ENCODE results near the gene OTOR.

The OTOR gene

DNA sequence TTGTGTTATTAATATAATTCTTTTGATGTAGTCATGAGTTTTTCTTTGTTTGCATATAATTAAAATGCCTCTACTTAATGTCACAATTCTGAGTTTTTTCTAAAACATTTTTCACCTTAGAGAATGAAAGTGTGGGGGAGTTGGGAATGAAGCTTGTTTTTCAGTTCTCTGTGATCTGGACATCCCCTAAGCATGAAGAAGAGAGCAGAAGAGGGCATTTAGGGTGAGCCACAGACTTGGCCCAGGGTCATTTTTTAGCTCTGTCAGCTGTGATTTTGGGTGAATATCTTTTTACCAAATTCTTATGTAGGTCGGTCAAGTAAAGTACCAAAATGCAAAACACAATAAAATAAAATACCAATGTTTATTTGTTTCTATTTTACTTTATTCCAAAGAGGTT lies 3.9 kb downstream of the OTOR start:
- DNase-seq = no peak

DNA sequence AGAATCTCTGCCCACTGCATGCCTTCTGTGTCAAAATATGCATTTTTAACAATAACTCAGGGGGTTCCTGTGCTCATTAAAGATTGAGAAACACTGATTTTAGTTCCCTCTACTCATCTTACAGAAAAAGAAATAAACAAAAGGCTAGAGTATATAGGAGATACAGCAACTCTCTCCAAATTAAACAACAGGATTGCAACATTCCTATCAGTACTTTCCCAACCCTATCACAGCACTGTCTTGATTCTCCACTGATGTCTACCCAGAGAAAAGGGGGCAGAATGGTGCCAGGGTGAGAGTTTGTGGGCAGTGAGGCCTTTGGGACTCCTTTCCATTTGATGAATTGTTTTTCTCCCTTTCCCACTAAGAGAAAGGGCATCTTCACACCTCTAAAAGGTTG lies 4.7 kb downstream of the OTOR start:
- DNase-seq = no peak

DNA sequence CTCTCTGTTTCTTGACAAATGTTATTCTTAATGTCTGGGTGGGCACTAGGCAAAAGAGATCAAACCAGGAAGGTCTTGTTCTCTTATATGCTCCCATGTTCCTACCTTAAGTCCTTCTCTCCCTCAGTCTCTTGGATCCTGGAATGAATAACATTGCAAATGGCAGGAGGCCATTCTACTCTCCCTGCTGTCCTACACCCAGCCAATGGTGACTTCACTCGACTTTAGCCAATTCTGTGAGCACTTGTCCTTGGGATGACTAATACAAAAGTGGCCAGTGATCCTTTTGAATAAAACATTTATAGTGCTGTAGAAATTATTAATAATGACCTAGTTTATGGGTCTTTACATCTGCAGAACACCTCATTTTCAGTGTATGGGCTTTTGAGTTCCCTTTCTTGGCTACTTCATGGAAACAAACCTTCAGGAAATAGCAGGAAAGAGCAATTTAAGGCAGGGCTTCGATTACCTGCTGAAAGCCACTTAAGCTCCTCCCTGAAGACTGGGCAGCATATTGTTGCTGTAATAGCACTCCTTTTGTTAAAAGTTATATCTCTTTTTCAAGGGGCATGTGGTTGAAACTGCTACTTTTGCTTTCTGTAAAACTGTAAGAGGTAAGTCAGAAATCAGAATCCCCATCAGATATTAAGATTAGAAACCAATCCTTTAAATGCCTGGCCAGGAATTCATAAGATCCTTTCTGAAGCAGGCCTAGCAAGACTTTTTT lies 10.5 kb downstream of the OTOR start:
- no peak for DNase-seq

DNA sequence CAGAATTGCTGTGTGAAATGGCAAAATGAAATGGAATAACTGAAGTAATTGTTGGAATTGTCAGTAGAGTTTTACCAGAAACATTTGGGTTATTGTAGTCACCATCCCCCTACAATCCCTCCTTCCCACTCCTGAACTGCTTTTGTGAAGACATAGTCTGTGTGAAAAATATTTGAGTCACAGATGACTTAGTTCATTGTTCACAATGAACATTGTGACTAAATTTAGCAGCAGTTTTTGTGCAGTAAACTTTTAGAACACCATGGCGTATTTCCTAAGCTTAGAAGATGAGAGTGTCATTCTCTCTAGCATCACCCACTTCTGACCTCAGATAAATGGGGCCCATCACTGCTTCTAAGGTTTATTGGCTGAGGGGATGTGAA lies 11.0 kb downstream of the OTOR start:
- DNase-seq = no peak

DNA sequence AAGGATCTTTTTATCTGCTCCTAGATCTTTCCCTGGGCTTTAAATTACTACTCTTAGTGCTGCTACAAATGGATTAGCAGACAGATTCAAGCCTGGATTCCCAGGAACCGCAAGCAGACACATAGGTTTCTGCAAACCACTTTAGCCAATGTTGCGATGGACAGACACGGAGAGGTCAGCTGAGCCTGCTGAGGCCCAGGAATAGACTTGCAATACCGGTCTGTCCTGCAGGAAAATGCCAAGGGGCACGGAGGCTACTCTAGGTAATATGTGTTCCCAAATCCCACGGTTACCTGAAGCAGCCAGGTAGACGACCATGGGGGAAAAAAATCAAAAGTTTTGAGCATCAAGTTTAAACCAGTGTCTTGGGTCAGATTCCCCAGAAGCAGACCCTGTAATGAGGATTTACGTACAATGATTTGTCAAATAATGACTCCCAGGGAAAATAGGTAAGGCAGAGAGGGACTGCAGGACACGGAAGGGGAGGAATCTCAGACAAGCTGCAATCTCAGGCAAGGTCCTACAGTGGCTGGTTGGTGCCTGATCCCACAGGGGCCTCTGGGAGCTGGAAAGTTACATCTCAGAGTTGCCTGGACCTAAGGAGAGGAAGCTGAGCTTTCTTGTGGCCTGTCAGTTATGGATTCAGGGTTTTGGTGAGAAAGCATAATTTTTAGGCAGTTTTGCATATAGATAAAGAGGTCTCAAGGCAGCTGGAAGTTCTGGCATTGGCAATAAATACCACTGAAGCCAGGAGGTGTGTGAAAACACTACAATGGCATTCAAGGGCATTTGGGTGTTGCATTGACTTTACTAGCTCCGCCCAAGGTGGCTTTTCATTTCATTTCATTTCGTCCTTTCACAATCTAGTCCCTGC lies 12.5 kb downstream of the OTOR start:
- no peak for DNase-seq

DNA sequence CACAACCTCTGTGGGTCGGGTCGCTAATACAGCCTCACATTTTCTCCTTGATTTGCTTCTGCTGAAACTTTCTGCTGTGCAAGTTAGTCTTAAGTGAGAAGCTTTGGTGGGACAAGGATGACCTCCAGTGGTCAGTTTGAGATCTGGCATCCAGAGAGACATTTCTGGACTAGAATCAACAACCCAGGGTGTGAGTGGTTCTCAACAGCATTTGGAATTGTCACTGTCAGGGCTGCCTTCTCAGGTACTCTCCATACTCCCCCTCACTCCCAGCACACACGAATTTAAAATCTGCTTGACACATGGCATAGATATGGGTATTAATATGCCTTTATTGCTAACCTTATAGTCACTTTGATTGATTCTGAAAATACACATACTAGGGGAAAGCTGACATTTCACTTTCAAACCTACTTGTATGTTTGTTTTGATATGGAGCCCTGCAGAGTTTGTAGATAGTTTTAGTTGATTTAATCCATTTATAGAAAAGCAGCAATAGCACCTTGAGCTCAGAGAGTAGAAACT lies 13.2 kb downstream of the OTOR start:
- peak; percentile 35 for DNase-seq

DNA sequence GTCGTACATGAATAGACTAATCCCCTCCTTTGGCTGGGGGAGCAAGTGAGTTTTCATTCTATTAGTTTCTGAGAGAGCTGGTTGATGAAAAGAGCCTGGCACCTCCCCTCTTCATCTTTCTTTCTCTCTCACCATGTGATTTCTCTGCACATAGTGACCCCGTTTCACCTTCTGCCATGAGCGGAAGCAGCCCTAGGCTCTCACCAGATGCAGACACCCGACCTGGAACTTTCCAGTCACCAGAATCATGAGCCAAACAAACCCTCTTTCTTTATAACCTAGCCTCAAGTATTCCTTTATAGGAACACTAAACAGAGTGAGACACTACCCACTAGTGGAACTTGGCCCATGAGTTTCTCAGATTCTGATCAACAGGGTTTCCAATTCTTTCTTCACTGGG lies 16.4 kb downstream of the OTOR start:
- DNase-seq = no peak

DNA sequence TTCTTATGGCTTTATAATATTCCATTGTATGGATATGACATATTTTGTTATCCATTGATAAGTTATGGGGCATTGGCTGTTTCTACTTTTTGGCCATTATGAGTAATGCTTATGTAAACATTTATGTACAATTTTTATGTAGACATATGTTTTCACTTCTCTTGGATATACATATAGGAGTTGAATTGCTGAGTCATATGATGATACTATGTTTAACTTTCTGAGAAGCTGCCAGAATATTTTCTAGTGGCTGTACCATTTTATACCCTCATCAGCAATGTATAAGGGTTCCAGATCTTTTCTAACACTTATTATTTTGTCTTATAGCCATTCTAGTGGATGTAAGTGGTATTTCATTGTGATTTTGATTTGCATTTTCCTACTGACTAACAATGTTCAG lies 23.1 kb downstream of the OTOR start:
- no peak for DNase-seq

DNA sequence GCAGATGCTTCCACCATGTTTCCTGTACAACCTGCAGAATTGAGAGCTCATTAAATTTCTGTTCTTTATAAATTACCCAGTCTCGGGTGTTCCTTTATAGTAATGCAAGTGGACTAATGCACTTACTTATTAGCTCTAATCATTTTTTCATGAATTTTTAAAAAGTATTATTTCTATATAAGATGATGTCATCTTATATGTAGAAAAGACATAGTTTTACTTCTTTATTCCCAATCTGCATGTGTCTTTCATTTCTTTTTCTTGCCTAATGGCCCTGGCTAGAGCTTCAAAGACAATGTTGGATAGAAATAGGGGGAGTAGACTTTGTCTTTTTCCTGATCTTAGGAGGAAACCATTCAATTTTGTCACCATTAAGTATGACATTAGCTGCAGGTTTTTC lies 27.8 kb downstream of the OTOR start:
- no peak for DNase-seq

DNA sequence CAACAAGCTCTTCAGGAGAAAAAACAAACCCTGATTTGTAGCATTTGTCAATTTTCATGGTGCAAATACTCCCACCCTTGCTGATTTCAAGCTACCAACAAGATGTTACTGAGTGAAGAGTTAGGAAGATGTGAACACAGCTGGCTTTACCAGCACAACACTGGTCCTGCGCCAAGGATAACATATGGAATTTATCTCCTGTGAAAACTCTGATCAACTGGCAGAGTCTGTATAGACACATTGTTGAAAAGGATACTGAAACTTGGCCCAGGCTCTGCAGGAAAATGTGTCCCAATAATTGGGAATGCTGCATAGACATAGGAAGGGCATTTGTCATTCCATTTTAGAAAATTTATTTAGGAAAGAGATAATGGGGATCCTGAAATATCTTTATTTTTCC lies 29.0 kb downstream of the OTOR start:
- DNase-seq = no peak

DNA sequence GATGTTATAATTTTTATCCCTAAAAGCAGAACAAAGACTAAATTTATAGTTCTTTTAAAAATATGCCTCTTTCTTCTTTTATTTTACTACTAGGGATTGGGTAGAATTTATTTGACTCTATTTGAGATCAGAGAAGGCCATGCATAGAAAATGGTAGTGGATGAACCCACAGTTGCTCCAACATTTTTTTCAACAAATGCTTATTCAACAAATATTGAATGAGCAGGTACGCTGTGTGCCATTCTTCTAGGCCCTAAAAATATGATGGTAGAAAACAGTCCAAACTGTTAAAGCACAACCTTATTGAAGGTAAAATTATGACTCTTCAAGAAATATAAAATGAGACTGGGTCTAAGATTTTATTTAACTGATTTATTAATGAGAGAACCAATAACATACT lies 30.0 kb downstream of the OTOR start:
- DNase-seq = no peak

DNA sequence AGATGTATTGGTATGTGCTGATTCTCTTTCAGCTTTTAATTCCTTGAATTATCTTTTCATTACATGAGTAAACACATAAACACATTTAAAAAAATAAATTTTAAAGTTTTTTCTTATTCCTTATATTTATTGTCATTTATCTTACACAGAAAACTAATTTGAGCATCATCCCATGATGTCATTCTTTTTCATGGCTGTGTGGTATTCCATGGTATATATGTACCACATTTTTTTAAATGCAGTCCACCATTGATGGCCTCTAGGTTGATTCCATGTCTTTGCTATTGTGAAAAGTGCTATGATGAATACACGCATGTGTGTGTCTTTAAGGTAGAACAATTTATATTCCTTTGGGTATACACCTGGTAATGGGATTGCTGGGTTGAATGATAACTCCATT lies 33.3 kb downstream of the OTOR start:
- no peak for DNase-seq

DNA sequence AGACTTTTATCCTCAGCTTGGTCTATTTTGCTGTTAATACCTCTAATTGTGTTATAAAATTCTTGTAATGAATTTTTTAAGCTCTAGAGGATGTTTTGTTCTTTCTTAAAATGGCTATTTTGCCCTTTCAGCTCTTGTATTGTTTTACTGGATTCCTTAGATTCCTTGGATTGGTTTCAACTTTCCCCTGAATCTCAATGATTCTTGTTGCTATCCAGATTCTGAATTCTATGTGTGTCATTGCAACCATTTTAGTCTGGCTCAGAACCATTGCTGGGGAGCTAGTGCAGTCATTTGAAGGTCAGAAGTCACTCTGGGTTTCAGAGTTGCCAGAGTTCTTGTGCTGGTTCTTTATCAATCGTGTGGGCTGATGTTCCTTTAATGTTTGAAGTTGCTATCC lies 37.1 kb downstream of the OTOR start:
- DNase-seq = no peak

Data from NCI-H524 treated with DMSO at 0.1 percent for 48 hours (cell line).